Dendritic cell treated with granulocyte-macrophage colony-stimulating factor and Interleukin-4, amounts not matched to agents 40 ng/mL and 50 ng/mL, for 4 days (primary cell): Measurements from ENCODE around the gene OXCT2.
A peak's percentile ranks its signal among the peaks of the same experiment; 100 is the strongest.

Source experiments
- H3K27ac Mint-ChIP-seq: one replicate; pipeline ENCODE4 v1.8.0; 2022; ENCODE audit warnings: mild to moderate bottlenecking, mixed read lengths
- H3K27me3 Mint-ChIP-seq: one replicate; pipeline ENCODE4 v1.8.0; 2022; ENCODE audit warnings: mild to moderate bottlenecking, mixed read lengths
- H3K36me3 Mint-ChIP-seq: one replicate; pipeline ENCODE4 v1.8.0; 2022; ENCODE audit warnings: low read depth, mixed read lengths
- H3K4me1 Mint-ChIP-seq: one replicate; pipeline ENCODE4 v1.8.0; 2022; ENCODE audit warnings: low read depth, mixed read lengths
- H3K4me3 Mint-ChIP-seq: one replicate; pipeline ENCODE4 v1.8.0; 2022; ENCODE audit warnings: mild to moderate bottlenecking, moderate library complexity, mixed read lengths
- H3K9me3 Mint-ChIP-seq: one replicate; pipeline ENCODE4 v1.8.0; 2022; ENCODE audit warnings: mixed read lengths
- intact Hi-C: fragments of 100-400 bp; cut with micrococcal nuclease; formaldehyde crosslinking; loops from one replicate; pipeline ENCODE4 v1.15.0; 2022

The OXCT2 gene

GRCh38 chr1:39753132-39754025 is 17.8 kb downstream of the OXCT2 start:
- Mint-ChIP-seq H3K27me3 (no peaks in the 10 kb centered on the region), H3K36me3 (peaks cover 95% of the 10 kb centered on the region), H3K9me3 (no peaks in the 10 kb centered on the region), H3K4me1 (no peaks in the 10 kb centered on the region), H3K27ac (no peak overlapping the region), H3K4me3 (no peak overlapping the region)
- intact Hi-C loops, result no loop called here

DNA sequence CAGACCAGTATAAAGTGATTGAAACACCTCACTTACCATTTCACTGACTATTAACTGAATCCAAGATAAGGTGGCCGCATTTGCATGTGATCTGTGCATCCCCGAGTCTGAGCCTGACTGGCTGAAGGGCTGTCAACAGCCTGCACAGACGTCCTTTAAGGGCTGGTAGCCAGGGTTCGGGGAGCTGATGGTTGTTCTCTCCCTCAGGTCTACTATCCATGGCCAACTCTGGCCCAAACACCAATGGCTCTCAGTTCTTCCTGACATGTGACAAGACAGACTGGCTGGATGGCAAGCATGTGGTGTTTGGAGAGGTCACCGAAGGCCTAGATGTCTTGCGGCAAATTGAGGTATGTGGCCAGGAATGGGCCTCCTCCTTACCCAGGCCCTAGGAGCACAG is 18.4 kb downstream of the OXCT2 start:
- Mint-ChIP-seq H3K27ac (no peak overlapping the region), H3K9me3 (no peaks in the 10 kb centered on the region), H3K27me3 (no peaks in the 10 kb centered on the region), H3K4me3 (no peak overlapping the region), H3K36me3 (peaks cover 95% of the 10 kb centered on the region), H3K4me1 (no peaks in the 10 kb centered on the region)
- intact Hi-C loops, result no loop called here

DNA sequence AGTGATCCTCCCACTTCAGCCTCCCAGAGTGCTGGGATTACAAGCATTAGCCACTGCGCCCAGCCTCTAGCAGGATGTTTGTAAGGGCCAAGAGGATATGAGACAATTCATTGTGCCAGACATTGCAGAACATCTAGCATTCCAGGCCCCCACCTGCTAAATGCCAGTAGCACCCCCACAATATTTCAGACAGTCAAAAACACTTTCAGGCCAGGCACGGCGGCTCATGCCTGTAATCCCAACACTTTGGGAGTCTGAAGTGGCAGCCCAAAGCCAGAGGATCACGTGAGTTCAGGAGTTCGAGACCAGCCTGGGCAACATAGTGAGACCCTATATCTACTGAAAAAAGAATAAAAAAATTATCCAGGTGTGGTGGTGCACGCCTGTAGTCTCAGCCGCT is 19.6 kb downstream of the OXCT2 start:
- Mint-ChIP-seq H3K27ac (no peak overlapping the region), H3K4me3 (no peak overlapping the region), H3K27me3 (no peaks in the 10 kb centered on the region), H3K4me1 (no peaks in the 10 kb centered on the region), H3K36me3 (peaks cover 98% of the 10 kb centered on the region), H3K9me3 (no peaks in the 10 kb centered on the region)
- intact Hi-C loops, result no loop called here

DNA sequence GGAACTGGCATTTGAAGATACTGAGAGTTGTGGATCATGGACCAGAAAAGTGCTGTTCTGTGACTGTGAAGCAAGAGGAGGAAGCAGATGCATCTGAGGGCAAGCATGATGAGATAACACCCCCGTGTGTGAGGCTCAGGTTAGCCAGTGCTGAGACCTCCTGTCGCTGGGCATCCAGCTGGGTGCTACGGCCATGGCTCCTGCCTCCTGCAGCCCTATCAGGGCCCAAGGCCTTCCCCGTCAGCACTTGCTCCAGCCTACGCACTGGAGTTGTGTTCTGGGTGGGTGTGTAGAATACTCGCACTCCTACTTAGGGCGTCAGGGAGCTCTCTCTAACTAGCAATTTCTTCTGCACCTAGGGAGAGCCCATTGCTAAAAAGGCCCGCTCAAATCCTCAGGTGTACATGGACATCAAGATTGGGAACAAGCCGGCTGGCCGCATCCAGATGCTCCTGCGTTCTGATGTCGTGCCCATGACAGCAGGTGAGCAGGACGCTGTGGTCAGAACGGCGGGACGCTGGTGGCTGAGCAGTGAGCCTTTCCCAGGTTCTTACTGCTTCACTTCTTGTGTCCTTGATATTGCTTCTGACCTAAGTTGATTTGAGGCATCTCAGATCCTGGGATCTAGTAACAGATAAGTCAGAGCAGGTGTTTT is 26.0 kb downstream of the OXCT2 start:
- Mint-ChIP-seq H3K4me1 (peaks cover under 1% of the 10 kb centered on the region), H3K4me3 (no peak overlapping the region), H3K36me3 (peaks cover 95% of the 10 kb centered on the region)

DNA sequence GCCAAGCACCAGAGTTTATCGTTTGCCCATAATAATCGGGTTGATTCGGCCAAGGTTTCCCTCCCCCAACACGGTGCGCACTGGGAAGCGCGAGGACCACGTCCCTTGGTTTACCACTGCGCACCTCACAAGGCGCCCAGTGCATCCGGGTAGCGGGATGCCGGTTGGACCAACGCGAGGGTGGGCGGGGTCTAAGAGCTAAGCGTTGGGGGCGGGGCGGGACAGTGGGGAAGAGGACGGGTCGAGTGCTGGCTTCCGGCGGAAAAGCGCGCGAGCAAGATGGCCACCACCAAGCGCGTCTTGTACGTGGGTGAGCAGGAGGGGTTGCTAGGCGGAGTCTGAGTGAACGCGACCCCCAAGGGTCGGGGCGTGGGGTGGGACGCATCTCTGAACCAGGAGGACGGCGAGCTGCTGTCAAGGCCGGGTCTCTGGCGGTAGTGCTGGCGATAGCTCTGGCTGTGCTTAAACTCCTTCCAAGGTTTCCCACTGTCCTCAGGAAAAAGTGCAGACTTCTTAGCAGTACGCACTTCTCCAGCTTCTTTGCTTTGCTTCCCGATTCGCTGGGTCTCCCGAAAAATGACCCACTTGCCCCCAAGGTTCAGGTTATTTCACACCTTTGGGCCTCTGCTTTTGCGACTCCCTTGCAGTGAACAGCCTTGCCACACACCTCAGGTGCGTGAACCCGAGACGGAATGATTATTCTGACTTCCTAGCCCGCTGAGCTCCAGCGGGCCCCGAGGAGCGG is 32.4 kb downstream of the OXCT2 start, which contains the start of gene PPIE:
TSS of gene PPIE (plus strand) at position 261 of the 745 bp plus-strand sequence. CDS start at position 280, 19 bp downstream.
- intact Hi-C loops, result no loop called here
- H3K36me3 Mint-ChIP-seq, result peaks cover 52% of the 10 kb centered on the region
- H3K4me1 Mint-ChIP-seq, result peaks cover 13% of the 10 kb centered on the region

More for the DNA sequence above, 26.0 kb downstream of the OXCT2 start:
- intact Hi-C loops, result no loop called here
- H3K27me3 Mint-ChIP-seq, result no peaks in the 10 kb centered on the region
- H3K27ac Mint-ChIP-seq, result no peak overlapping the region
- H3K9me3 Mint-ChIP-seq, result no peaks in the 10 kb centered on the region

DNA sequence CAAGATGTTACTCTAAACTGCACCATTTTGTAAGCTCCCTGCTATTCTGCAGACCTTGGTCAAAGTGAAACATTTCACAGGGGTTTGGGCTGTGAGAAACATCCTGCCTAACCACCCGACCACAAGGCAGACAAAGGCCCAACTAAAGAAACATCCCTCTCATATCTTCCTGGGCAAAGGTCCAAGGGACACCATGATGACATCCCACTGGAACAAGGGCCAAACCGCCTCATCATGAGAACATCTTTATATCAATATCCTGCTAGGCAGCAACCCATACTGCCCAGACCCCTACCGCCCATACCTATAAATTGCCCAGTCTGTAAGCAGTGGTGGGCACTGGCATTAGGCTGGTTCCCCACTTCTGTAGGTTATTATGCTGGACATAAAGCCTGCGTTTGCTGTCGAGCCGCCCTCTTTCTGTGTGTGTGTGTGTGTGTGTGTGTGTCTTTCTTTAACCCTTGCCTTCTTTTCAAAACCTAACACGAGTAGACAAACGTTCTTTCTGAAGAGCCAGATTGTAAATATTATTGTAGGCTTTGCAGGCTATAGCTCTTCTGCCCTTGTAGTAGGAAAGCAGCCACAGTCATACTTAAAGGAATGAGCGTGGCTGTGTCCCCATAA is 33.5 kb downstream of the OXCT2 start:
- H3K36me3 Mint-ChIP-seq, result peaks cover 40% of the 10 kb centered on the region
- no peak overlapping the region for H3K27ac Mint-ChIP-seq
- peaks cover 13% of the 10 kb centered on the region for H3K4me1 Mint-ChIP-seq
- peaks cover 32% of the 10 kb centered on the region for H3K27me3 Mint-ChIP-seq
- intact Hi-C loops, result no loop called here
- H3K9me3 Mint-ChIP-seq, result peaks cover 6% of the 10 kb centered on the region
- H3K4me3 Mint-ChIP-seq, result no peak overlapping the region

More for the DNA sequence above, 32.4 kb downstream of the OXCT2 start, which contains the start of gene PPIE:
- Mint-ChIP-seq H3K4me3 (peak within 1 kb of the TSS; percentile 89), H3K27ac (peak within 1 kb of the TSS; percentile 91), H3K27me3 (peaks cover 23% of the 10 kb centered on the region), H3K9me3 (peaks cover 6% of the 10 kb centered on the region)

- Mint-ChIP-seq H3K27me3 (peaks cover 40% of the 10 kb centered on the region), H3K4me1 (peaks cover 13% of the 10 kb centered on the region), H3K9me3 (peaks cover 6% of the 10 kb centered on the region), H3K36me3 (peaks cover 22% of the 10 kb centered on the region), H3K4me3 (no peak overlapping the region), H3K27ac (no peak overlapping the region)
- intact Hi-C loops, result no loop called here
These were observed 35.4 kb downstream of the OXCT2 start for GRCh38 chr1:39735731-39736130.

GRCh38 chr1:39733161-39733560 is 38.0 kb downstream of the OXCT2 start:
- intact Hi-C loops, result no loop called here
- H3K4me3 Mint-ChIP-seq, result no peak overlapping the region
- peaks cover 8% of the 10 kb centered on the region for H3K4me1 Mint-ChIP-seq
- H3K27me3 Mint-ChIP-seq, result peaks cover 63% of the 10 kb centered on the region
- H3K9me3 Mint-ChIP-seq, result peaks cover 6% of the 10 kb centered on the region
- no peaks in the 10 kb centered on the region for H3K36me3 Mint-ChIP-seq
- H3K27ac Mint-ChIP-seq, result no peak overlapping the region

- H3K9me3 Mint-ChIP-seq, result peaks cover 6% of the 10 kb centered on the region
- H3K4me1 Mint-ChIP-seq, result peaks cover 12% of the 10 kb centered on the region
- intact Hi-C loops, result no loop called here
- H3K36me3 Mint-ChIP-seq, result no peaks in the 10 kb centered on the region
- no peak overlapping the region for H3K4me3 Mint-ChIP-seq
- H3K27ac Mint-ChIP-seq, result no peak overlapping the region
- peaks cover 68% of the 10 kb centered on the region for H3K27me3 Mint-ChIP-seq
These were observed 38.4 kb downstream of the OXCT2 start for GRCh38 chr1:39732730-39733129.

- Mint-ChIP-seq H3K4me1 (peaks cover 14% of the 10 kb centered on the region), H3K9me3 (no peaks in the 10 kb centered on the region), H3K4me3 (no peak overlapping the region), H3K36me3 (no peaks in the 10 kb centered on the region), H3K27me3 (peaks cover 78% of the 10 kb centered on the region), H3K27ac (no peak overlapping the region)
- intact Hi-C loops, result no loop called here
These were observed 41.3 kb downstream of the OXCT2 start for GRCh38 chr1:39729842-39730241.

DNA sequence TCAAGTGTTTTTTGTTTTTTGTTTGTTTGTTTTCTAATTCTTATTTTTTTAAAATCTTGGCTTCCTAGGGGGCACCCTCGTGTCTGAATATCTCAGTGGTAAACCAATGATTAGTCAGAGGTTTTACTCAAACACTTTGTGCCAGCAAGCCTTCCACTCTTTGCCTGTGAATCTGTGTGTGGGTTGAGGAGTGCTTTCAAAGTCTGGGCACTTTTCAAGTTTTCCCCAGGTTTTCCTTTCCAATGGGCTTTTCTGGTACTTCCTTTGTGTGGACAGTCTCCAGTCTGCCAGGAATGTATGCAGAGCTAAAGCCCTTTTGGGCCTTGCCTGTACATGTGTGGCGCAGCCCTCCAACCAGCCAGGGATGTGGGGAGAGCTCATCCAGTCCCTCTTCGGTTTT is 42.1 kb downstream of the OXCT2 start:
- Mint-ChIP-seq H3K9me3 (no peaks in the 10 kb centered on the region), H3K27ac (no peak overlapping the region), H3K4me1 (peaks cover 14% of the 10 kb centered on the region), H3K4me3 (no peak overlapping the region), H3K36me3 (no peaks in the 10 kb centered on the region), H3K27me3 (peaks cover 79% of the 10 kb centered on the region)
- intact Hi-C loops, result no loop called here

DNA sequence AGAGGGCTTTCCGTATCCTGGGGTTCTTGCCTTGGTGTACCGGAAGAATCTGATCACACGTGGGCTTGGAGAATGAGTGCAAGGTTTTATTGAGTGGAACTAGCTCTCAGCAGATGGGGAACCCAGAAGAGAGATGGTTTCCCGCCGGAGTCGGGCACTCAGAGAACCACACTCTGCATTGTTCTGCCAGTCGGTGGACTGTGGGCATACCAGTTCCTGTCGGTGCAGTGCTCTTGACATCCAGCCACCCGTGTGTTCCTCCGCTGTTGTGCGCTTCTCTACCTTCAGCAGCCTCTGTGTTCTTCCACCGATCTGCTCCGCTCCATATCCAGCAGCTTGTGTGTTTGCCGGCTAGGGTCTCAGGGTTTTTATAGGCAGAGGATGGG is 43.2 kb downstream of the OXCT2 start:
- Mint-ChIP-seq H3K27ac (no peak overlapping the region), H3K9me3 (no peaks in the 10 kb centered on the region), H3K36me3 (no peaks in the 10 kb centered on the region), H3K27me3 (peaks cover 71% of the 10 kb centered on the region), H3K4me3 (no peak overlapping the region), H3K4me1 (peaks cover 14% of the 10 kb centered on the region)
- intact Hi-C loops, result no loop called here

- Mint-ChIP-seq H3K27me3 (peaks cover 68% of the 10 kb centered on the region), H3K27ac (no peak overlapping the region), H3K36me3 (no peaks in the 10 kb centered on the region), H3K4me3 (no peak overlapping the region), H3K9me3 (no peaks in the 10 kb centered on the region), H3K4me1 (peaks cover 14% of the 10 kb centered on the region)
- intact Hi-C loops, result no loop called here
These were observed 43.8 kb downstream of the OXCT2 start for GRCh38 chr1:39727221-39727931.
